Ishikawa (cell line): ENCODE measurements around the gene ALOX5.
A peak's percentile ranks its signal among the peaks of the same experiment; 100 is the strongest.

ENCODE experiments used
- CEBPB ChIP-seq: IDR thresholded peaks from 2 replicates; pipeline ENCODE4 v1.6.1; 2012
- CREB1 ChIP-seq: IDR thresholded peaks from 2 replicates; pipeline ENCODE4 v1.6.1; 2012; ENCODE audit warnings: low read depth
- EGR1 ChIP-seq: IDR thresholded peaks from 2 replicates; pipeline ENCODE4 v1.6.1; 2012
- EP300 ChIP-seq: IDR thresholded peaks from 2 replicates; pipeline ENCODE4 v1.6.1; 2012; ENCODE audit warnings: borderline replicate concordance
- FOXM1 ChIP-seq: IDR thresholded peaks from 2 replicates; pipeline ENCODE4 v1.6.1; 2012; ENCODE audit warnings: low read depth, borderline replicate concordance
- MAX ChIP-seq: IDR thresholded peaks from 2 replicates; pipeline ENCODE4 v1.6.1; 2012
- NFIC ChIP-seq: IDR thresholded peaks from 2 replicates; pipeline ENCODE4 v1.6.1; 2012
- RAD21 ChIP-seq: IDR thresholded peaks from 2 replicates; pipeline ENCODE4 v1.6.1; 2012; ENCODE audit warnings: low read depth
- REST ChIP-seq: IDR thresholded peaks from 2 replicates; pipeline ENCODE4 v1.6.1; 2012; ENCODE audit warnings: low read depth, mild to moderate bottlenecking
- TAF1 ChIP-seq: IDR thresholded peaks from 2 replicates; pipeline ENCODE4 v1.6.1; 2012; ENCODE audit warnings: low read depth, mild to moderate bottlenecking
- TCF12 ChIP-seq: IDR thresholded peaks from 2 replicates; pipeline ENCODE4 v1.6.1; 2012; ENCODE audit warnings: low read depth
- TEAD4 ChIP-seq: IDR thresholded peaks from 2 replicates; pipeline ENCODE4 v1.6.1; 2012
- YY1 ChIP-seq: IDR thresholded peaks from 2 replicates; pipeline ENCODE4 v1.6.1; 2012; ENCODE audit warnings: low read depth
- ZBTB7A ChIP-seq: IDR thresholded peaks from 2 replicates; pipeline ENCODE4 v1.6.1; 2012; ENCODE audit warnings: low read depth
- TF ChIP-seq, protein P1 (sequence below): IDR thresholded peaks from 2 replicates; pipeline ENCODE4 v1.6.1; 2012

Gene ALOX5

DNA sequence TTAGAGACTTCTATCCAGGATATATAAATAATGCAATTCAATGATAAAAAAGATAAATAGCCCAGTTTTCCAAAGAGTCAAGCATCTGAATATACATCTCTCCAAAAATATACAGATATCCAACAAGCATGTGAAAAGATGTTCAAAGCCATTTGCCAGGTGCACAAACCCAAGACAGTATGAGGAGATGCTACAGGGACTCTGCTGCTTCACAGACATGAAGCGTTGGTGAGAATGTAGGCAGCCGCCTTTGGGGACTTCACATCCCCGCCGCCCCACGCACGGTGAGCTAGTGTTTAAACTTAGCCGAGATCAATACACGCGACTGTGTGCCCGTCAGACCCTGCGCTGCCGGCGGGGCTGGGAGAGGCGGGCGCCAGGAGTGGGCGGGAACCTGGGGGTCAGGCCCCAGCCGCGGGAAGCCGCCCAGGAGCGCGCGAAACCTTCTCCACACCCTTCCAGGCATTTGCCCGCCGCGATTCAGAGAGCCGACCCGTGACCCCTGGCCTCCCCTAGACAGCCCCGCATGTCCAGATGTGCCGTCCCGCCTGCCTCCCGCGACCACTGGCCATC is 927 bp upstream of the ALOX5 start:
- TF ChIP-seq MAX (no peak), TEAD4 (no peak), EP300 (no peak), CEBPB (no peak), TAF1 (no peak), RAD21 (no peak), ZBTB7A (no peak), CREB1 (no peak), EGR1 (no peak), NFIC (no peak), FOXM1 (no peak), REST (no peak), YY1 (no peak), TCF12 (no peak)
- TF ChIP-seq, protein P1, sequence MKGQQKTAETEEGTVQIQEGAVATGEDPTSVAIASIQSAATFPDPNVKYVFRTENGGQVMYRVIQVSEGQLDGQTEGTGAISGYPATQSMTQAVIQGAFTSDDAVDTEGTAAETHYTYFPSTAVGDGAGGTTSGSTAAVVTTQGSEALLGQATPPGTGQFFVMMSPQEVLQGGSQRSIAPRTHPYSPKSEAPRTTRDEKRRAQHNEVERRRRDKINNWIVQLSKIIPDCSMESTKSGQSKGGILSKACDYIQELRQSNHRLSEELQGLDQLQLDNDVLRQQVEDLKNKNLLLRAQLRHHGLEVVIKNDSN: no peak

DNA sequence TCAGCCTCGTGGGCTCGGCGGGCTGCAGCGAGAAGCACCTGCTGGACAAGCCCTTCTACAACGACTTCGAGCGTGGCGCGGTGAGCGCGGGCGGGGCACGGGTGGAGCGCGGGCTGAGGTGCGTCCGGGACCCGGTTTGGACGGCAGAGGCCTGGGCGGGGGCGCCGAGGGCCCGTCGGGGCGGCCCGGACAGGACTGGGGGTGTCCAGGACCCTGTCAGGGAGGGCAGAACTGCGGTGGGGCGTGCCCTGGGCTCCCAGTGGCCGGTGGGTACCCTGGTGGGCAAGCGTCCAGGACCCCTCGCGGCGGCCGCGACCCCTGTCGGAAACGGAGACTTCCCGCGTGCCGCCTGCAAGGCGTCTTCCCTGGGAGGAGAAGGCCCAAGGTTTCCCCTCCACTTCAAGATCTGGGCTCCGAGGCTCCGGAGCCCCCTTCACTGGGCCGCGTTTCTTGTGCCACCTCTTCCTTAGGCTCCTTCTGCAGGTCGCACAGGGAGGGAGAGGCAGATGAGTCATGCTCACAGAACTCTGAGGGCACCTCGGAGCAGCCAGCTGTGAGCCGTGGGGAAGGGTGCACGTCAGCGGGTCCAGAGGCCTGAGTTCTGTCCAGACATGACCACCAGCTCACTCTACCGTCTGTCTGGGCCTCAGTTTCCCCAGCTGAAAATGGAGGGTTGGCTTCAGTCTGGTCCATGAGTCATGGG is 485 bp downstream of the ALOX5 start:
- TF ChIP-seq EGR1: 0 out of 2 replicates have a peak, but pooled peaks have one; percentile 4
- TF ChIP-seq MAX: peak; percentile 88
- TF ChIP-seq ZBTB7A: 0 out of 2 replicates have a peak, but pooled peaks have one; percentile 56
- no peak for TF ChIP-seq FOXM1
- TF ChIP-seq YY1: no peak

DNA sequence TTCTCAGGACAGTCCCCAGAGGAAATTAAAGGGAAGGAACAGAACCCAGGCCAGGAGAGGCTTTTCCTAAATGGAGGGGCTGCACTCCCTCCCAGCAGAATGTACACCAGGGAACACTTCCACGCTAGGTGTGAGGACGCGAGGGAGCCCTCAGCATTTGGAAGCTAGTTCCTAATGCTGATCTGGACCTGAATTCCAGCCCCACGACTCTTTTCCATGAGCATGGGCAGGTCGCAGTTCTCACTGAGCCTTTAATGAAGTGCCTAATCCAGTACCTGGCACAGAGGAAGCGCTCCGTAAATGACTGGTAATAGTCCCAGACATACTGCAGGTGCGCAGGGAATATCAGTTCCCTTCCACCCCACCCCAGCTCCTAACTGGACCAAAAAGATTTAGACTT is 1.1 kb downstream of the ALOX5 start:
- TF ChIP-seq MAX (no peak), REST (no peak), ZBTB7A (no peak), TCF12 (no peak), TEAD4 (no peak), CEBPB (no peak)

DNA sequence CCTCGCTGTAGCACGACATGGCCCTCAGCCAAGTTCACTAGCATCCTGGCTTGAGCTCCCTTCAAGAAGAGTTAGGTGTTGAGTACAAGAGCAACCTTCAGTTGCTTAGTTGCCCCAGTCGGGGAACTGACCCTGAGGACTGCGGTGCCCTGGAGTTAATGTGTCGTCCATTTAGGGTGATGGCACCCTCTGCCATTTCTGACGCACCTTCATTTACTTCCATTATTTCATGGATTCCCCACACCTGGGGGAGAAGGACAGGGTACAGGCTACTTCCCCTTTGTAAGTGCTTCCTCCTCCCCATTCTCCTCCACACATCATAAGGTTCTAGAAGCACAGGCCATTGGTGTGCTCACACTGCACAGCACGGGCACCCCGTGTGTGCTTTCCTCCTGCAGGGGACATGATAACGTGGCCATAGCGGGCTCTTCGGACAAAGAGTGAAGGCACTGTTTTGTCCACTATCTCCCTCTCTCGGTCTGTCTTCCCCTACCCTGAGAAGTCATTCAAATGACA is 1.8 kb downstream of the ALOX5 start:
- TF ChIP-seq CEBPB: no peak
- no peak for TF ChIP-seq CREB1
- no peak for TF ChIP-seq ZBTB7A
- no peak for TF ChIP-seq REST
- TF ChIP-seq EP300: no peak
- no peak for TF ChIP-seq MAX
- TF ChIP-seq RAD21: no peak
- TF ChIP-seq, protein P1: no peak
- TF ChIP-seq YY1: no peak
- no peak for TF ChIP-seq TAF1
- no peak for TF ChIP-seq EGR1
- TF ChIP-seq FOXM1: no peak
- TF ChIP-seq TCF12: no peak
- TF ChIP-seq NFIC: no peak
- TF ChIP-seq TEAD4: no peak
